WTC11 (cell line): ENCODE results near the gene UBR2.

Experiments used
- AFF4 ChIP-seq: sonication (generic); formaldehyde crosslinking; IDR thresholded peaks from 2 replicates; pipeline ENCODE4 v1.8.1; 2023; ENCODE audit warnings: mild to moderate bottlenecking, missing genetic modification reagents, borderline replicate concordance
- CREB1 ChIP-seq: sonication (generic); formaldehyde crosslinking; IDR thresholded peaks from 2 replicates; pipeline ENCODE4 v1.8.0; 2023; ENCODE audit warnings: mild to moderate bottlenecking, missing genetic modification reagents
- MAX ChIP-seq: sonication (generic); formaldehyde crosslinking; IDR thresholded peaks from 2 replicates; pipeline ENCODE4 v1.8.0; 2022; ENCODE audit warnings: mild to moderate bottlenecking, missing genetic modification reagents
- TF ChIP-seq, protein P1 (sequence below): fragments of 200-600 bp; IDR thresholded peaks from 2 replicates; pipeline ENCODE4 v1.8.0; 2022; ENCODE audit warnings: antibody characterized with exemption
- TF ChIP-seq, protein P2 (sequence below): sonication (generic); formaldehyde crosslinking; IDR thresholded peaks from 2 replicates; pipeline ENCODE4 v1.8.1; 2023; ENCODE audit warnings: mild to moderate bottlenecking, missing genetic modification reagents, moderate library complexity

- TF ChIP-seq, protein P1, sequence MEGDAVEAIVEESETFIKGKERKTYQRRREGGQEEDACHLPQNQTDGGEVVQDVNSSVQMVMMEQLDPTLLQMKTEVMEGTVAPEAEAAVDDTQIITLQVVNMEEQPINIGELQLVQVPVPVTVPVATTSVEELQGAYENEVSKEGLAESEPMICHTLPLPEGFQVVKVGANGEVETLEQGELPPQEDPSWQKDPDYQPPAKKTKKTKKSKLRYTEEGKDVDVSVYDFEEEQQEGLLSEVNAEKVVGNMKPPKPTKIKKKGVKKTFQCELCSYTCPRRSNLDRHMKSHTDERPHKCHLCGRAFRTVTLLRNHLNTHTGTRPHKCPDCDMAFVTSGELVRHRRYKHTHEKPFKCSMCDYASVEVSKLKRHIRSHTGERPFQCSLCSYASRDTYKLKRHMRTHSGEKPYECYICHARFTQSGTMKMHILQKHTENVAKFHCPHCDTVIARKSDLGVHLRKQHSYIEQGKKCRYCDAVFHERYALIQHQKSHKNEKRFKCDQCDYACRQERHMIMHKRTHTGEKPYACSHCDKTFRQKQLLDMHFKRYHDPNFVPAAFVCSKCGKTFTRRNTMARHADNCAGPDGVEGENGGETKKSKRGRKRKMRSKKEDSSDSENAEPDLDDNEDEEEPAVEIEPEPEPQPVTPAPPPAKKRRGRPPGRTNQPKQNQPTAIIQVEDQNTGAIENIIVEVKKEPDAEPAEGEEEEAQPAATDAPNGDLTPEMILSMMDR: no peak
- TF ChIP-seq, protein P2, sequence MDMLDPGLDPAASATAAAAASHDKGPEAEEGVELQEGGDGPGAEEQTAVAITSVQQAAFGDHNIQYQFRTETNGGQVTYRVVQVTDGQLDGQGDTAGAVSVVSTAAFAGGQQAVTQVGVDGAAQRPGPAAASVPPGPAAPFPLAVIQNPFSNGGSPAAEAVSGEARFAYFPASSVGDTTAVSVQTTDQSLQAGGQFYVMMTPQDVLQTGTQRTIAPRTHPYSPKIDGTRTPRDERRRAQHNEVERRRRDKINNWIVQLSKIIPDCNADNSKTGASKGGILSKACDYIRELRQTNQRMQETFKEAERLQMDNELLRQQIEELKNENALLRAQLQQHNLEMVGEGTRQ (CRISPR knock-in tag): no peak
- TF ChIP-seq AFF4 (CRISPR knock-in tag) (no peak), MAX (CRISPR knock-in tag) (no peak), CREB1 (CRISPR knock-in tag) (no peak)
These were observed 51.7 kb downstream of the UBR2 start for GRCh38 chr6:42615518-42615917.
